ENCODE data around the gene ARFIP1.

The ARFIP1 gene

DNA sequence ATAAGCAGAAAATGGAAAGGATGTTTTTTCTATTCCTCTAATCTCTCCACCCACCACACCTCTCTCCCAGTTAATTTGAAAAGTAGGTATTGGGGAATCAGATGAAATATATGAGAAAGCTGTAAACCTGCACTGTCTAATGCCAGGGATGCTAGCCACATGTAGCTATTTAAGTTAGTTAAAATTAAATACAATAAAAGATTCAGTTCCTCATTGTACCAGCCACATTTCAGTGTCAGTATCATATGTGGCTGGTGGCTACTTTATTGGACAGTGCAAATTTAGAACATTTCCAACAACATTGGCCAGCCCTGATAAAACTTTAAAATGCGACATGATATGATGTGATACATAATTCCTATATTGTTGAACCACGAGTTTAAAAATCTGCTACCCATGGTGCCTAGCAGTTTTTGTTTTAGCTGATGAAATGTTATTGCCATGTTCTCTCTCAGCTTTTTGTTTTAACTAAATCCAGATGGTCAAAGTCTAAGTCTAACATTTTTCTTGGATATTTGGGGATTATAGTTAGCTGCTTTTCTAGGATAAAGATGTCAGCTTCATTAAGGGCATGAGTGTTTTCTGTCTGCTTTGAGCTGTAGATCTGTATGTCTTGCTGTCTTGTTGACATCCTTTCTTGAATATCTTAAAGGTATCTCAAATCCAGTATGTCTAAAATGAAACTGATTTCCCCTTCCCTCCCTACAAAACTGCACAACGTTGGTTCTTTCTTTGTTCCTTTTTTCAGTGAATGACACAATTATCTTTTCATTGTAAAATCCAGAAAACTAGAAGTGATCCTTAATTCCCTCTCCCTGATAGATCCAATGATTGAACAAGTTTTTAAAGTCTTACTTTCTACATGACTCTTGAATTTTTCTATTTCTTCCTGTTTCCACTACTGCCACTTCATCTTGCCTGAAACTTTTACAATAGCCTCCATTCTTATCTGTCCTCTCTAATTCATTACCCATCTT lies 6.2 kb downstream of the ARFIP1 start:
- no peak for TF ChIP-seq ZFX (IDR thresholded peaks at IDR 0.05)
- TF ChIP-seq, protein P1, sequence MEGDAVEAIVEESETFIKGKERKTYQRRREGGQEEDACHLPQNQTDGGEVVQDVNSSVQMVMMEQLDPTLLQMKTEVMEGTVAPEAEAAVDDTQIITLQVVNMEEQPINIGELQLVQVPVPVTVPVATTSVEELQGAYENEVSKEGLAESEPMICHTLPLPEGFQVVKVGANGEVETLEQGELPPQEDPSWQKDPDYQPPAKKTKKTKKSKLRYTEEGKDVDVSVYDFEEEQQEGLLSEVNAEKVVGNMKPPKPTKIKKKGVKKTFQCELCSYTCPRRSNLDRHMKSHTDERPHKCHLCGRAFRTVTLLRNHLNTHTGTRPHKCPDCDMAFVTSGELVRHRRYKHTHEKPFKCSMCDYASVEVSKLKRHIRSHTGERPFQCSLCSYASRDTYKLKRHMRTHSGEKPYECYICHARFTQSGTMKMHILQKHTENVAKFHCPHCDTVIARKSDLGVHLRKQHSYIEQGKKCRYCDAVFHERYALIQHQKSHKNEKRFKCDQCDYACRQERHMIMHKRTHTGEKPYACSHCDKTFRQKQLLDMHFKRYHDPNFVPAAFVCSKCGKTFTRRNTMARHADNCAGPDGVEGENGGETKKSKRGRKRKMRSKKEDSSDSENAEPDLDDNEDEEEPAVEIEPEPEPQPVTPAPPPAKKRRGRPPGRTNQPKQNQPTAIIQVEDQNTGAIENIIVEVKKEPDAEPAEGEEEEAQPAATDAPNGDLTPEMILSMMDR (conservative IDR thresholded peaks at IDR 0.05), result no peak
- H3K27ac ChIP-seq, result no peak overlapping the region

DNA sequence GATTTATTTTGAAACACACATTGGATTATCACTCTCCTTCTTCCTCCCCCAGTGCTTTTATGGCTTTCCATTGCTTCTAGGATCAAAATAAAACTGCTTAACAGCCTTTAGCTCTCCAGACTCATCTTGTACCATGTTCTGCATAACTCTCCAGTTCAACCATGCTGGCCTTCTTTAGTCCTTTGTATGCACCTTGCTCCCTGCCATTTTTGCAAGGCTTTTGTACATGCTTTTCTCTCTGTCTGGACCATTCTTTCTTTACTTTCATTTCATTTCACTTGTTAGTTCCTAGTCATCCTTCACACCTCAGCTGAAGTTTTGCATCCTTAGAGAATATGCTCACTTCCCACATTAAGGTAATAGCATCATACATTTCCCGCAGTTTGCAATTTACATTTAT lies 6.9 kb downstream of the ARFIP1 start:
- H3K27ac ChIP-seq, result no peak overlapping the region
- TF ChIP-seq, protein P1 (conservative IDR thresholded peaks at IDR 0.05), result no peak
- TF ChIP-seq ZFX (IDR thresholded peaks at IDR 0.05), result no peak

DNA sequence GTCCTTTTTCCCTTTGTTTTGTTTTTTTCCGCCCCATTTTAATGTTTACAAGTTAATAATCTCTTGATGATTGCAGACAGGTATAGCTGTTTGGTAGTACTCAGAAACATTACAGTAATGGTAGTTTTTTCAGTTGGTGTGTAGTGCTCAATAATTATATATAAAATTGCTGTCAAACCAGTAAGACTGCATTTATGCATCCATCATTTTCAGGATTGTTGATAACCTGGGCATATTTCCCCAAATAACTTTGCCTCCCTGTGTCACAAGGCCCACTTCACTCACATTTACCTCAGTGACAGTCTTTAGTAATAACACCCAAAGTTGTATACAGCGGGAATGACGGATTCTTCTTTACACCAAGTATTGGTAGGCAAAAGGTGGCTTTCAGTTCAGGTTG lies 16.1 kb downstream of the ARFIP1 start:
- no peak for TF ChIP-seq ZFX (IDR thresholded peaks at IDR 0.05)
- TF ChIP-seq, protein P1 (conservative IDR thresholded peaks at IDR 0.05), result no peak
- no peak overlapping the region for H3K27ac ChIP-seq

DNA sequence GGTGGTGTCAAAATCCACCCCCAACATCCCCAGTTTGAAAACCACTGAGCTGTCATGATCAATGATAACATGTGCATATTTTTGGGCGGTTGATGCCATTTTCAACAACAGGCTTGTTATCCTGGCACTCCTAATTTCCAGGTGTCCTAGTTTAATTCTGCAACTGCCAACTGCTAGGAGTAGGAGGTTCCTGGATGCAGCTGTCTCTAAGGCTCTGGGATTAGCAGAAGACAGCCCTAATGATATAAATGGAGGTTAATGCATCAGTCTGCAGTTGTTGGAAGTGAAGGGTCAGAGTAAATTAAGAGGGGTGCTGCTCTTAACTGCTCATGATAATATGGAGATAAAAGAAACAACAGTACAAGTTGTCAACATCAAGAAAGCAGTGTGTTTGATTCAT lies 23.8 kb downstream of the ARFIP1 start:
- TF ChIP-seq, protein P1 (conservative IDR thresholded peaks at IDR 0.05), result no peak
- no peak for TF ChIP-seq ZFX (IDR thresholded peaks at IDR 0.05)
- H3K27ac ChIP-seq, result no peak overlapping the region

DNA sequence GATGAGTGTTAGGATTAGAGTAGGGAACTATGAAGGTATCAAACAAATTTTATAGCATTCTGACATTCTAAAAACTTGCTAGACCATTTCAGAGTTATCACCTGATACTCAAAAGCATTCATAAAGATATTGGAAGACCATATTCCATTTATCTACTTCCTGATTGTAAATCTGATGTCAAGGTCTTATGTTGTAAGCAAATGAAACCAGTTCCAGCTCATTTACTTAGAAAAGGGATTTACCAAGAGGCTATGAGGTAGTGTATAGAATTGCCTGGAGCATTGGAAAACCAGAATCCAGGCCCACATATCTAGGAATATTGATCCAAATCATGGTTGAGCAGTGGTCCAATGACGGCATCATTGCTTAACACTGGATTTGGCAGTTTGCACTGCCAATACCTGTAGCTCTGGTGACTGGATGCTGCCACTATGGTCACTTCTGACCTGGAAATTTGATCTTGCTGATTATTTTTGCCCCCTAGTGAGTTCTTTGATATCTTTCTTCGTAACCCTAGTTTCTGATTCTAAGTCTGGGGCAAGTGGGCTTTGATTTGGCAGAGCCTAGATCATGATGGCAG lies 25.4 kb downstream of the ARFIP1 start:
- no peak overlapping the region; the same call in 1 of the 2 replicates for H3K27ac ChIP-seq
- no peak for TF ChIP-seq ZFX (IDR thresholded peaks at IDR 0.05)
- TF ChIP-seq, protein P1 (conservative IDR thresholded peaks at IDR 0.05), result no peak

DNA sequence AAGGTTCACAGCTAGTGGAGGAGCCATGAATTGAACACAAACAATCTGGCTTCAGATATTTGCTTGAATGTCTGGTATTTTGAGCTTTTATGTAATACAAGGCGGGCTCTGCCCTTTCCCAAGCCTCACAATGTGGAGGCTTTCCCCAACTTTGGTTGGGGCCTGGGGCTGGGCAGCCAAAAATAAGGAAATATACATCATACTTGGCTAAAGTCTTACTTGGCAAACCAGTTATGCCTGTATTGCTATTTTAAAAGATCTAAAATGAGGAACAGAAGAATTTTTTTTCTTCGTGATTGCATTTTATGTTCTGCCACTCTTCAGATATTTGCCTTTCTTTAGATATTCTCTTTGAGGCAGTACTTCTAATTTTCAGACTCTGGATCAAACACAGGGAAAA lies 26.1 kb downstream of the ARFIP1 start:
- peak overlapping the region; percentile 38; the same call in 1 of the 2 replicates for H3K27ac ChIP-seq

More for the DNA sequence above, 26.1 kb downstream of the ARFIP1 start:
- TF ChIP-seq, protein P1 (conservative IDR thresholded peaks at IDR 0.05), result no peak
- TF ChIP-seq ZFX (IDR thresholded peaks at IDR 0.05), result no peak

Data from C4-2B (cell line).